SU-DHL-6 (cell line): ENCODE measurements around the gene HSD17B11.
"Not testable (repeated sequence)": the region's sequence is repeated elsewhere in the genome, so short reads cannot be mapped to it uniquely, and the experiment has no call there.

Source experiments
- H2AFZ ChIP-seq: fragments of 200-600 bp; sonication (generic); 2 replicates; pipeline ENCODE4 v1.6.1; 2014; ENCODE audit warnings: low read depth, mild to moderate bottlenecking, moderate library complexity, mixed read lengths, antibody characterized with exemption, low read length; ENCODE audit not compliant: severe bottlenecking
- H3F3A ChIP-seq: fragments of 200-600 bp; shearing (Covaris generic); 2 replicates; pipeline ENCODE4 v1.6.0; 2016; ENCODE audit warnings: antibody characterized with exemption, mild to moderate bottlenecking; ENCODE audit not compliant: insufficient read depth
- H3K27ac ChIP-seq: fragments of 200-600 bp; sonication (generic); 2 replicates; pipeline ENCODE4 v1.5.1; 2016; ENCODE audit warnings: low read depth, mild to moderate bottlenecking, low read length, moderate library complexity, mixed read lengths
- H3K27me3 ChIP-seq: fragments of 200-600 bp; sonication (generic), shearing (Covaris generic); 2 replicates; pipeline ENCODE4 v1.6.0; 2014; ENCODE audit warnings: mild to moderate bottlenecking, low read length
- H3K36me3 ChIP-seq: fragments of 200-600 bp; sonication (generic); 2 replicates; pipeline ENCODE4 v1.6.1; 2014; ENCODE audit warnings: mild to moderate bottlenecking, low read length, mixed read lengths
- H3K4me2 ChIP-seq: fragments of 300-600, 200-600 bp; shearing (Covaris generic), sonication (generic); 2 replicates; pipeline ENCODE4 v1.6.0; 2014; ENCODE audit warnings: low read length, low read depth, mild to moderate bottlenecking; ENCODE audit not compliant: poor library complexity, severe bottlenecking
- H3K4me3 ChIP-seq: fragments of 200-600 bp; sonication (generic); 2 replicates; pipeline ENCODE4 v1.5.1; 2014; ENCODE audit warnings: antibody characterized with exemption, low read length, mild to moderate bottlenecking, mixed read lengths; ENCODE audit not compliant: insufficient read depth, poor library complexity, severe bottlenecking
- H3K79me2 ChIP-seq: fragments of 200-600 bp; sonication (generic); 2 replicates; pipeline ENCODE4 v1.6.1; 2014; ENCODE audit warnings: mild to moderate bottlenecking, low read length, moderate library complexity; ENCODE audit not compliant: insufficient read depth
- H3K9ac ChIP-seq: fragments of 200-600 bp; sonication (generic); 2 replicates; pipeline ENCODE4 v1.7.0; 2014; ENCODE audit warnings: mild to moderate bottlenecking, low read length
- H3K9me2 ChIP-seq: fragments of 200-600 bp; sonication (generic); replicated peaks from 2 replicates; pipeline ENCODE4 v1.6.1; 2014; ENCODE audit warnings: low read length; ENCODE audit not compliant: insufficient read depth
- H3K9me3 ChIP-seq: fragments of 200-600 bp; sonication (generic); 2 replicates; pipeline ENCODE4 v1.6.1; 2014; ENCODE audit warnings: low read length, mixed read lengths; ENCODE audit not compliant: insufficient read depth
- H4K20me1 ChIP-seq: fragments of 200-600 bp; sonication (generic); 2 replicates; pipeline ENCODE4 v1.6.1; 2014; ENCODE audit warnings: low read depth, mild to moderate bottlenecking, antibody characterized with exemption, low read length, moderate library complexity, mixed read lengths
- CTCF ChIP-seq: fragments of 200-600 bp; sonication (generic); IDR thresholded peaks from one replicate; pipeline ENCODE4 v1.5.1; 2017; ENCODE audit warnings: antibody characterized with exemption, mild to moderate bottlenecking, low read length, moderate library complexity; ENCODE audit not compliant: insufficient read depth, poor library complexity, severe bottlenecking
- EZH2phosphoT487 ChIP-seq: fragments of 200-600 bp; sonication (generic), shearing (Covaris generic); conservative IDR thresholded peaks from 2 replicates; pipeline ENCODE4 v1.6.1; 2018; ENCODE audit warnings: mild to moderate bottlenecking, antibody characterized with exemption, low read length, moderate library complexity, mixed read lengths

Gene HSD17B11

GRCh38 chr4:87388901-87389300 is 2.1 kb downstream of the HSD17B11 start:
- 0 out of 2 replicates have a peak, but pooled peaks cover 8% of the 10 kb centered on the region for H3K79me2 ChIP-seq

DNA sequence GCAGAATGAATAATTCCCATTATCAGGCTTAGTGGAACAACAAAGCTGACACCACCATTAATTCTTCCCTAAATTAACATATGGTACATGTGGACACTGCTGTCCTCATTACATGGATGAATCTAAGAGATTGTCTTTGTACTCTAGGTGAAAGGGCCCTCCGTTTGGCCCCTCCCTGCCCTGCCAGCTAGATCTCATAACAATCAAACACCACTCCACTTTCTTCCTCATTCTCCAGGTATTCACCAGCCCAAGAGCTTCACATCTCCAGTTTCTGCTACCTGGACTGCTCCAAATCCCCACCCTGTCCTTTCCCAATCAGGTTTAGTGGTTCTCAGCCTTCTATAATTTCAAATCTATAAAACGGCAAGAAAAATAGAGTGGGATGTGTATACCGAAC is 3.8 kb downstream of the HSD17B11 start:
- no peak for TF ChIP-seq EZH2phosphoT487
- TF ChIP-seq CTCF: no peak
- no peaks in the 10 kb centered on the region for H3K9me2 ChIP-seq
- H3K9me3 ChIP-seq: no peaks in the 10 kb centered on the region
- H3K27me3 ChIP-seq: no peaks in the 10 kb centered on the region
- no peaks in the 10 kb centered on the region for H3K36me3 ChIP-seq
- 0 out of 2 replicates have a peak, but pooled peaks cover 8% of the 10 kb centered on the region for H3K79me2 ChIP-seq
- no peaks in the 10 kb centered on the region for H4K20me1 ChIP-seq
- H3F3A ChIP-seq: no peaks in the 10 kb centered on the region; the same call in 1 of the 2 replicates
- no peak overlapping the region for H3K9ac ChIP-seq
- H3K27ac ChIP-seq: no peak overlapping the region
- no peak overlapping the region for H2AFZ ChIP-seq
- no peak overlapping the region for H3K4me2 ChIP-seq
- no peak overlapping the region for H3K4me3 ChIP-seq

More at GRCh38 chr4:87388901-87389300, 2.1 kb downstream of the HSD17B11 start:
- no peak overlapping the region for H3K4me3 ChIP-seq
- no peaks in the 10 kb centered on the region for H3K9me2 ChIP-seq
- H4K20me1 ChIP-seq: no peaks in the 10 kb centered on the region
- H3K9me3 ChIP-seq: no peaks in the 10 kb centered on the region
- TF ChIP-seq EZH2phosphoT487 (no peak), CTCF (no peak)
- no peak overlapping the region for H3K27ac ChIP-seq
- no peak overlapping the region for H3K9ac ChIP-seq
- H3F3A ChIP-seq: no peaks in the 10 kb centered on the region
- H3K27me3 ChIP-seq: no peaks in the 10 kb centered on the region
- no peaks in the 10 kb centered on the region for H3K36me3 ChIP-seq
- H2AFZ ChIP-seq: no peak overlapping the region
- H3K4me2 ChIP-seq: peak overlapping the region; percentile 35

DNA sequence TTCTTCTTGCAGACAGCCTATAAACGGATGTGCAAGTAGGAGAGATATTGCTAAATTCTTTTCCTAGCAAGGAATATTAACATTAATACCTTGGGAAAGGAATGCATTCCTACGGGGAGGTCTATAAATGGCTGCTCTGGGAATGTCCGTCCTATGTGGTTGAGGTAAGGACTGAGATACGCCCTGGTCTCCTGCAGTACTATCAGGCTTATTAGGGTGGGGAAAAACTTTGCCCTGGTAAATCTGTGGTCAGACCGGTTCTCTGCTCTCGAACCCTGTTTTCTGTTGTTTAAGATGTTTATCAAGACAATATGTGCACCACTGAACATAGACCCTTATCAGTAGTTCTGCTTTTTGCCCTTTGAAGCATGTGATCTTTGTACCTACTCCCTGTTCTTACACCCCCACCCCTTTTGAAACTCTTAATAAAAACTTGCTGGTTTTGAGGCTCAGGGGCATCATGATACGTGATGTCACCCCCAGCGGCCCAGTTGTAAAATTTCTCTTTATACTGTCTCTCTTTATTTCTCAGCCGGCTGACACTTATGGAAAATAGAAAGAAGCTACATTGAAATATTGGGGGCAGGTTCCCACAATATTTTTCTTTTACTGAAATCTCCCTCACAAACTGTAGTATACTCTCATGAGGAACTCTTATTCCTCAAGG is 6.4 kb downstream of the HSD17B11 start:
- H3K9me2 ChIP-seq, H3K9ac ChIP-seq, H4K20me1 ChIP-seq, H3F3A ChIP-seq, H3K4me2 ChIP-seq, H2AFZ ChIP-seq, H3K9me3 ChIP-seq, H3K79me2 ChIP-seq, H3K4me3 ChIP-seq, H3K27ac ChIP-seq, H3K36me3 ChIP-seq, H3K27me3 ChIP-seq: not testable (repeated sequence)

DNA sequence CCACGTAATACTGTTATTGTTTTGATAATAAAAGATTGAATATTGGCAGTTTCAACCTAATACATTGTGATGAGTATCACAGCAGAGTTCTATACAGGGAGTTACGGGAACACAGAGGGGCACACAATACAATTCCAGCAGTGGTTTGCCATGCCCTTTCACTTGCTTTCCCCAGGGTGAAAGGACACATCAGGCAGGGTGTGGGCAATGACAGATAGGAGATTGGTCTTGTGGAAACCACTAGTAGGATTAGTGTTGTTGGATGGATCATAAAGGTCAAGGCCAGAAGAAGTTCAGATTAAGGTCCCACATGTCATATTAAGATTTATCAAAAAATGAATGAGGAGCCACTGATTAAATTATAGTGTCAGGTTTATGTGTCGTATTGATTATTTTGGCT is 8.1 kb downstream of the HSD17B11 start:
- H4K20me1 ChIP-seq: no peaks in the 10 kb centered on the region
- 0 out of 2 replicates have a peak, but pooled peaks cover 4% of the 10 kb centered on the region for H3K79me2 ChIP-seq
- no peaks in the 10 kb centered on the region for H3K9me2 ChIP-seq
- H3F3A ChIP-seq: no peaks in the 10 kb centered on the region; the same call in 1 of the 2 replicates
- no peak overlapping the region for H3K4me2 ChIP-seq
- no peaks in the 10 kb centered on the region for H3K36me3 ChIP-seq
- no peak overlapping the region for H2AFZ ChIP-seq
- no peak overlapping the region for H3K9ac ChIP-seq
- no peaks in the 10 kb centered on the region for H3K27me3 ChIP-seq
- no peak overlapping the region for H3K4me3 ChIP-seq
- no peaks in the 10 kb centered on the region for H3K9me3 ChIP-seq
- H3K27ac ChIP-seq: no peak overlapping the region
- TF ChIP-seq CTCF (no peak), EZH2phosphoT487 (no peak)
